Small intestine (tissue), 7 donors: Measurements from ENCODE around the gene ZNF12. TPM values are rescaled to one million over a fixed set of nuclear protein-coding genes. Genes with fewer than 3 reads are reported as not detected.
A peak's percentile ranks its signal among the peaks of the same experiment; 100 is the strongest.

Experiments
- DNase-seq, 2 donors: peaks; one replicate each; pipeline versions ENCODE4 v3.0.0 to v3.0.0-alpha.2; 2013
- FAIRE-seq: peaks from 2 replicates; lab custom pipeline; 2012; peaks lifted over from hg19 to GRCh38; lab: Jason Lieb, UNC
- H3K27ac ChIP-seq, 3 donors: one replicate each; pipeline ENCODE4 v1.5.1; 2013; ENCODE audit warnings: low read length in 2 of 3, mild to moderate bottlenecking in 2 of 3, control low read depth in 1 of 3, inconsistent platforms in 1 of 3, low read depth in 1 of 3, moderate library complexity in 1 of 3
- H3K27me3 ChIP-seq, 3 donors: one replicate each; pipeline ENCODE4 v1.6.1; 2013; ENCODE audit warnings: low read length in 3 of 3, inconsistent platforms in 1 of 3; ENCODE audit not compliant: control insufficient read depth in 3 of 3, insufficient read depth in 3 of 3
- H3K36me3 ChIP-seq, 3 donors: one replicate each; pipeline ENCODE4 v1.6.1; 2013; ENCODE audit warnings: low read length in 3 of 3, inconsistent platforms in 1 of 3, low read depth in 1 of 3, mild to moderate bottlenecking in 1 of 3, moderate library complexity in 1 of 3; ENCODE audit not compliant: control insufficient read depth in 3 of 3, insufficient read depth in 2 of 3
- H3K4me1 ChIP-seq, 3 donors: one replicate each; pipeline ENCODE4 v1.6.1; 2013; ENCODE audit warnings: low read length in 2 of 3, inconsistent platforms in 1 of 3, low read depth in 1 of 3, mild to moderate bottlenecking in 1 of 3, moderate library complexity in 1 of 3; ENCODE audit not compliant: control insufficient read depth in 3 of 3, insufficient read depth in 2 of 3
- H3K4me3 ChIP-seq, 3 donors: one replicate each; pipeline ENCODE4 v1.5.1; 2013; ENCODE audit warnings: low read length in 3 of 3, control low read depth in 1 of 3, inconsistent platforms in 1 of 3, low read depth in 1 of 3, mild to moderate bottlenecking in 1 of 3, moderate library complexity in 1 of 3
- H3K9me3 ChIP-seq, 2 donors: one replicate each; pipeline ENCODE4 v1.6.1; 2013; ENCODE audit warnings: low read depth in 1 of 2, low read length in 1 of 2; ENCODE audit not compliant: control insufficient read depth in 2 of 2, insufficient read depth in 1 of 2
- WGBS, 3 donors: extraction: QIAGEN DNeasy Blood & Tissue Kit; methylation state at CpG; one replicate each; pipeline ENCODE4 v1.1.7; 2013; 5-methylcytosine and 5-hydroxymethylcytosine counted together
- polyA plus RNA-seq, 4 donors: library from polyadenylated mRNA; stranded (reverse) in 3 of 4; unstranded in 1 of 4; fragments of 200-250 nt in 3 of 4; fragments of 120-200 nt in 1 of 4; gene quantifications; one replicate each; pipeline versions ENCODE4 v1.2.1 to v1.2.3, GENCODE V29; 2013
- donor health status: healthy with polysubstance abuse.
- donor health status: control.
- donor health status: control.
- donor health status: Bipolar disorder and iron deficiency.
- donor health status: healthy.

Gene ZNF12
- polyA plus RNA-seq, 4 donors, result 4.5 to 34.5 (median 7.2) TPM

DNA sequence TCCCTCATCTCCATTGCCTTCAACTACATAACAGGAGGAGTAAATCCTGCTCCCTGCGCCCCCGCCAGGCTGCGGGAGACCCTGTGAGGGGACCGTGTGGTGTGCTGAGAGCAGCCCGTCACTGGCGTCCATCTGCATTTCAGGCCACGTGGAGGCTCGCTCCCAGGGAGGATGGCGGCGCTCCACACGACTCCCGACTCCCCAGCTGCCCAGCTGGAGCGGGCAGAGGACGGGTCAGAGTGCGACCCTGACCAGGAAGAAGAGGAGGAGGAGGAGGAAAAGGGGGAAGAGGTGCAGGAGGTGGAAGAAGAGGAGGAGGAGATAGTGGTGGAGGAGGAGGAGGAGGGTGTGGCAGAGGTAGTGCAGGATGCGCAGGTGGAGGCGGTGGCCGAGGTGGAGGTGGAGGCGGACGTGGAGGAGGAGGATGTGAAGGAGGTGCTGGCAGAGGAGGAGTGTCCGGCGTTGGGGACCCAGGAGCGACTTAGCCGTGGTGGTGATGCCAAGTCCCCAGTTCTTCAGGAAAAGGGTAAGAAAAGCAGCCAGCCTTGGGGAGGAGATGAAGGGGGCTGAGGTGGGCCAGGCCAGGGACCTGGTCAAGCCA, 64.4 kb downstream of the ZNF12 start:
- H3K27me3 ChIP-seq, result no peaks in the 10 kb centered on the region
- no peaks in the 10 kb centered on the region for H3K9me3 ChIP-seq
- H3K4me1 ChIP-seq, result peaks cover 0 to 7% (median 2%) of the 10 kb centered on the region in 3 donors
- H3K36me3 ChIP-seq, result peaks cover 11 to 79% (median 12%) of the 10 kb centered on the region in 3 donors
- no peak for FAIRE-seq
- H3K27ac ChIP-seq, result no peak overlapping the region
- no peak for DNase-seq
- no peak overlapping the region for H3K4me3 ChIP-seq
- 94% methylated on average over 24 of the region's 24 CpGs for WGBS, 3 donors

DNA sequence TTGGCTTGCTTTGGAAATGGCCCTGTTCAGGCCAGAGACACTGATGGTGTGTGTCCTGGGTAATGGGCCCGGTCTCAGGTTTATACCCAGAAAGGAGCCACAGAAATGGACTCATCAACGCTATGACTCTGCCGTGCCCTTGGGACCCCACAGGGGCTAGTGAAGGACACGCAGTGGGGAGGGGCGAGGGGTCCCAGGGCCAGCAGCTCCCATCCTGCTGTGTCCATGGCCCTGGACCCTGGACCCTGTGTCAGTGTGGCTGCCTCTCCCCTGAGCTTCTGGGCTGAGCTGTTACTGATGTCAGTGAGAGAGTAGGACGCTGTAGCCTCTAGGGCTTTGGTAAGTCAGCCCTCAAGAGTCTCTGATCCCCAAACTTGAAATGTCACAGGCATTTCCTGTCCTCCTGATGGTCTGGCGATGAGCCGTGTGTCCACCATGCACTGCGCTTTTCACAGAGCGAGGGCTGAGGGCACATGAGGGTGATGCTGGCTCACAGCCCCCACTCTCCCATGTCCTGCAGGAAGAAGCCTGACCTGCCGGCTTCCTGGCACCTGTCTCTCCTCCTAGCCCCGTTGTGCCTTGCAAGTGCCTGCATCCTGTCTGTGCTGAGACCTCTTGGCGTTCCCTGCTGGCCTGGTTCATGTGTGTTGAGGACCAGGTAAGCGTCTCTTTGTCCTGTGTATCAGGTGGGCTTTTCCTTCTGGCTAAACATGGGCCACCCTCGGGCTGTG, 65.3 kb downstream of the ZNF12 start:
- no peak for DNase-seq
- WGBS, 3 donors, result 87 to 93% (median 92%) methylated on average over 15 of the region's 15 CpGs
- Histone ChIP-seq H3K36me3 (peaks cover 8 to 70% (median 9%) of the 10 kb centered on the region in 3 donors), H3K4me3 (no peak overlapping the region), H3K27ac (no peak overlapping the region), H3K27me3 (no peaks in the 10 kb centered on the region), H3K9me3 (no peaks in the 10 kb centered on the region), H3K4me1 (peaks cover 0 to 7% (median 4%) of the 10 kb centered on the region in 3 donors)
- no peak for FAIRE-seq

DNA sequence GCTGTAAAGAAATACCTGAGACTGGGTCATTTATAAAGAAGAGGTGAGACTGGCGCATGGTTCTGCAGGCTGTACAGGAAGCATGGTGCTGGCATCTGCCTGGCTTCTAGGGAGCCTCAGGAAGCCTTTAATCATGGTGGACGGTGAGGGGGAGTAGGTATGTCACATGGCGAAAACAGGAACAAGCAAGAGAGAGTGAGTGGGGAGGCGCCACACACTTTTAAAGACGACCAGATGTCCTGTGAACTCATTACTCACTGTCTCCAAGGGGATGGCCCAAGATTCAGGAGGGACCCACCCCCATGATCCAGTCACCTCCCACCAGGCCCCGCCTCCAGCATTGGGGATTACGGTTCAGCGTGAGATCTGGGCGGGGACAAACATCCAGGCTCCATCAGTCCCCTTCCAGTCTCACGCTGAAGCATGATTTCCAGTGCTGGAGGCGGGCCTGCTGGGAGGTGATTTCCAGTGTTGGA, 66.5 kb downstream of the ZNF12 start:
- DNase-seq, result peak in 1 of 2 donors; percentile 22

DNA sequence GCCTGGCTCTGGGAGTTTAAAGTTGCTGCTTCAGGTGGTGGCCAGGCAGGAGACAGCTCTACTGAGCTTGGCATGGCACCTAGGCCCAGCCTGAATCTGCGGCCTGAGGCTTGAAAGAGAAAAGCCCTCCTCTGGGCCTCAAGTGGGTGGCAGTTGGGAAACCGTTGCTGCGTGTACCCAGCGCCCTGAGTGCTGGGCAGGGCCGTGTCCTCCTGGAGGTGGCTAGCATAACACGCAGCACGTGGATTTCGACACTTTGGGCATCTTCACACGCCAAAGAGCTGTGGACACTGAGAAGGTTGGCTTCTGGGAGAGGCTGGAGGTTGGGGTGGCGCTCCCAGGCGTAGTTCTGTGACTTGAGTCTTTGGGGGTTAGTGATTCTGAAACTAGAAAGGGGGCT, 67.1 kb downstream of the ZNF12 start:
- FAIRE-seq (no peak), DNase-seq (no peak)
- peaks cover 0 to 55% (median 7%) of the 10 kb centered on the region in 3 donors for H3K36me3 ChIP-seq
- no peaks in the 10 kb centered on the region for H3K9me3 ChIP-seq
- no peak overlapping the region for H3K4me3 ChIP-seq
- H3K27ac ChIP-seq, result no peak overlapping the region
- H3K27me3 ChIP-seq, result no peaks in the 10 kb centered on the region
- 93 to 99% (median 94%) methylated on average over 11 of the region's 11 CpGs for WGBS, 3 donors
- peaks cover 0 to 7% (median 7%) of the 10 kb centered on the region in 3 donors for H3K4me1 ChIP-seq

More for the DNA sequence above, 66.5 kb downstream of the ZNF12 start:
- Histone ChIP-seq H3K4me1 (peaks cover 0 to 7% (median 7%) of the 10 kb centered on the region in 3 donors), H3K9me3 (no peaks in the 10 kb centered on the region), H3K4me3 (no peak overlapping the region), H3K27me3 (no peaks in the 10 kb centered on the region), H3K36me3 (peaks cover 4 to 61% (median 7%) of the 10 kb centered on the region in 3 donors), H3K27ac (no peak overlapping the region)
- 64 to 77% (median 73%) methylated on average over 11 of the region's 11 CpGs for WGBS, 3 donors
- no peak for FAIRE-seq

DNA sequence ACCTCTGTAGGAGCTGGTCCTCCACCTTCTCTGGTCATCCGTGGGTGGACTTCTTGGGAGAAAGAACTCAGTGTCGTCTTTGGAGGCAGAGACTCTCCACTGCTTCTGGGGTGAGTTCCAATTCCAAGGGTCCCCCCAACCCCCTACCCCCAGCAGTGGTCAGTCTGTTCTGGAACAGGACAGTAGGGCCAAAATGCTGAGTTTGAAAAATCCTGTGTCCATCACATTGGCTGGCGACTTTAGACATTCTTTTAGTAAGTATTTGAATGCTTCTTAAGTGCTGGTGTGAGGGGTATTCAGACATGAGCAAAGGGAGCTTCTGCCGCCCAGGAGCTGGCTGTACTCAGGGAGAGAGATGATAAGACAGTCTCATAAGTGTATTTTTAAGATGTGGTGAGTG, 67.7 kb downstream of the ZNF12 start:
- Histone ChIP-seq H3K36me3 (peaks cover 0 to 49% (median 7%) of the 10 kb centered on the region in 3 donors), H3K9me3 (no peaks in the 10 kb centered on the region), H3K27me3 (no peaks in the 10 kb centered on the region), H3K27ac (no peak overlapping the region), H3K4me3 (no peak overlapping the region), H3K4me1 (peaks cover 0 to 7% (median 7%) of the 10 kb centered on the region in 3 donors)
- WGBS, 3 donors, result 85 to 92% (median 87%) methylated on average over 4 of the region's 4 CpGs
- FAIRE-seq (no peak), DNase-seq (no peak)

Other genes starting within 250 kb of the ZNF12 start
- gene KDELR2, start 222.8 kb downstream of the ZNF12 start, polyA plus RNA-seq, result 100 to 1,000 TPM in 2 of 4 donors, 10 to 100 TPM in 2; 85.9 to 298 (median 136) TPM
- under 1 TPM in 3 of 4 donors, not detected in 1; 0.22 to 0.90 (median 0.34) TPM for gene GRID2IP, start 155.5 kb downstream of the ZNF12 start, polyA plus RNA-seq
- gene ZDHHC4, start 129.5 kb downstream of the ZNF12 start, polyA plus RNA-seq, result 10 to 100 TPM; 34.0 to 67.2 (median 40.0) TPM
- gene INTS15, start 116.9 kb downstream of the ZNF12 start, polyA plus RNA-seq, result 10 to 100 TPM; 15.0 to 28.7 (median 16.4) TPM
- gene ZNF853, start 91.3 kb downstream of the ZNF12 start, polyA plus RNA-seq, result 1 to 10 TPM in 2 of 4 donors, under 1 TPM in 1, not detected in 1; 0.81 to 3.5 (median 1.5) TPM
- 10 to 100 TPM; 11.6 to 31.4 (median 14.0) TPM for gene ZNF316, start 69.6 kb downstream of the ZNF12 start, polyA plus RNA-seq
- 1 to 10 TPM in 1 of 4 donors, under 1 TPM in 2, not detected in 1; 0.06 to 1.4 (median 0.07) TPM for gene RSPH10B2, start 47.2 kb upstream of the ZNF12 start, polyA plus RNA-seq
- gene CCZ1B, start 119.3 kb upstream of the ZNF12 start, polyA plus RNA-seq, result 10 to 100 TPM; 20.5 to 50.8 (median 32.3) TPM